ENCODE data around the gene SPCS2. TPM values are rescaled to one million over a fixed set of nuclear protein-coding genes. Genes with fewer than 3 reads are reported as not detected.

The SPCS2 gene
- polyA plus RNA-seq, 1 experiment: 68.3 TPM

GRCh38 chr11:74923125-74923524 is 25.9 kb upstream of the SPCS2 start:
- no peaks in the 10 kb centered on the region; the same call in 1 of the 2 replicates for H3K36me3 ChIP-seq (ENCODE audit: control insufficient read depth, insufficient read depth, low read length)
- H3K4me3 ChIP-seq (ENCODE audit: low read depth, low read length): no peak overlapping the region
- H3K27me3 ChIP-seq (ENCODE audit: control insufficient read depth, insufficient read depth, low read length): no peaks in the 10 kb centered on the region
- no peak for TF ChIP-seq CTCF (IDR thresholded peaks at IDR 0.05; ENCODE audit: insufficient read depth, low read depth, low read length)
- ChIA-PET POLR2A (interaction anchor here (0.6 kb wide), 1 partner anchor 120 kb away, joined by 4 read pairs; no protein-coding TSS in a partner anchor), CTCF (interaction anchor here (0.7 to 1.4 kb wide), 6 partner anchors 100 to 282 kb away, joined by 3 to 4 read pairs (median 4); no protein-coding TSS in a partner anchor)
- DNase-seq (ENCODE audit: low read depth): no peak

DNA sequence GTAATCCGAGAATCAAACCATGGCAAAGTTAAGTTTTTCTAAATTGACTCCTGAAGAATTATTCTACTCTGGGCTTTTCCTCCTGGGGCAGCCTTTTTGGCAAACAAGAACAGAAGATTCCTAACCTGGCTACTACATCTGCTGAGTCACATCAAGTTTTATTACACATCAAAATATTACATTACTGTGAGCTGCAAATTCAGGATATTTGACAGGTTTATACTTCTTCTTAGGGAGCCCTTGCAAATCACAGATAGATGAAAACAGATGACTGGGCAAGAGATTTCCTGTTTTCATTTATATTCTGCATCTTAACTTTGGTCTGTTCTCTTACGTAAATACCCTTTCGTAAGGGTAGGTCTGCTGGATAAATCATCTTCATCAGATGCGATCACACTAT is 23.8 kb upstream of the SPCS2 start:
- no peaks in the 10 kb centered on the region for H3K27me3 ChIP-seq (ENCODE audit: control insufficient read depth, insufficient read depth, low read length)
- no peak for TF ChIP-seq CTCF (IDR thresholded peaks at IDR 0.05; ENCODE audit: insufficient read depth, low read depth, low read length)
- no peak for DNase-seq (ENCODE audit: low read depth)
- CTCF ChIA-PET: interaction anchor here (0.9 to 3.4 kb wide), 9 partner anchors 10 to 323 kb away, joined by 3 to 20 read pairs (median 5); no protein-coding TSS in a partner anchor
- no peaks in the 10 kb centered on the region for H3K36me3 ChIP-seq (ENCODE audit: control insufficient read depth, insufficient read depth, low read length)
- POLR2A ChIA-PET: no interaction called here
- no peak overlapping the region for H3K4me3 ChIP-seq (ENCODE audit: low read depth, low read length)

- no peaks in the 10 kb centered on the region for H3K27me3 ChIP-seq (ENCODE audit: control insufficient read depth, insufficient read depth, low read length)
- H3K36me3 ChIP-seq (ENCODE audit: control insufficient read depth, insufficient read depth, low read length): no peaks in the 10 kb centered on the region
- no peak for TF ChIP-seq CTCF (IDR thresholded peaks at IDR 0.05; ENCODE audit: insufficient read depth, low read depth, low read length)
- POLR2A ChIA-PET: interaction anchor here (0.6 kb wide), 1 partner anchor 20 kb away, joined by 3 read pairs; no protein-coding TSS in a partner anchor
- CTCF ChIA-PET: interaction anchor here (1.1 to 3.4 kb wide), 11 partner anchors 11 to 322 kb away, joined by 3 to 20 read pairs (median 5); no protein-coding TSS in a partner anchor
- H3K4me3 ChIP-seq (ENCODE audit: low read depth, low read length): no peak overlapping the region
- DNase-seq (ENCODE audit: low read depth): no peak
Measured at GRCh38 chr11:74926304-74927030, 22.6 kb upstream of the SPCS2 start.

- no peak for DNase-seq (ENCODE audit: low read depth)
- no peak overlapping the region for H3K4me3 ChIP-seq (ENCODE audit: low read depth, low read length)
- ChIA-PET CTCF (interaction anchor here (0.5 to 6.6 kb wide), 7 partner anchors 10 to 321 kb away, joined by 3 to 55 read pairs (median 6); no protein-coding TSS in a partner anchor), POLR2A (no interaction called here)
- no peaks in the 10 kb centered on the region for H3K36me3 ChIP-seq (ENCODE audit: control insufficient read depth, insufficient read depth, low read length)
- TF ChIP-seq CTCF (IDR thresholded peaks at IDR 0.05; ENCODE audit: insufficient read depth, low read depth, low read length): no peak
- H3K27me3 ChIP-seq (ENCODE audit: control insufficient read depth, insufficient read depth, low read length): no peaks in the 10 kb centered on the region
Measured at GRCh38 chr11:74927496-74927895, 21.6 kb upstream of the SPCS2 start.

All from BJ (cell line).